GM19043 (cell line): ENCODE results near the gene RNF138.
"Not testable (repeated sequence)": the region's sequence is repeated elsewhere in the genome, so short reads cannot be mapped to it uniquely, and the experiment has no call there.

Experiments used
- ATAC-seq: cut with Tn5 transposase; IDR thresholded peaks from one replicate; pipeline ENCODE4 v1.9.1; 2021; ENCODE audit warnings: low read depth; ENCODE audit not compliant: unreplicated experiment

RNF138 gene

DNA sequence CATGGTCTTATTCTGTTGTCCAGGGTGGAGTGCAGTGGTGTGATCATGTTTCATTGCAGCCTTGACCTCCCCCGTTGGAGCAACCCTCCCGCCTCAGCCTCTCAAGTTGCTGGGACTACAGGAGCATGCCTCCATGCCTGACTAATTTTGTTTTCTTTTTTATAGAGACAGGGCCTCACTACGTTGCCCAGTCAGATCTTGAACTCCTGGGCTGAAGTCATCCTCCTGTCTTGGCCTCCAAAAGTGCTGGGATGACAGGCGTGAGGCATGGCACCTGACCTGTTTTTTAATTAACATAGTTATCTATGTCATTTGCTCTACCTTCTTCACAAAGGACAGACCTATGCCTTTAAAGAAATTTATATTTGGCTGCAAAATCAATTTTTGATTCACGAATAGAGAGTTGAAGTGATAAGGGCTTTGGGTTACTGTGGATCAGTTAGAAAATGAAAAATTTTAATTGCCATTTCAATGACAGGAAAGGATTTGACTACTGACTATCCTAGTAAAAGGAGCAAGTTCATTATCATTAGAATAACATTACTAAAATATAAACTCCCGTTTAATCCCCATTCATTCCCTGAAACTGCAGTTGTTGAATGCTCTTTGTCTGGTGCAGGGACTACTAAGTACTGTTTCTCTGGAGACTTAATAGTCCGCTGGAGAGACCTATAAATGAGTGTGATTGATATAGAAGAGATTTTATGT lies 3.7 kb downstream of the RNF138 start:
- no peak for ATAC-seq

DNA sequence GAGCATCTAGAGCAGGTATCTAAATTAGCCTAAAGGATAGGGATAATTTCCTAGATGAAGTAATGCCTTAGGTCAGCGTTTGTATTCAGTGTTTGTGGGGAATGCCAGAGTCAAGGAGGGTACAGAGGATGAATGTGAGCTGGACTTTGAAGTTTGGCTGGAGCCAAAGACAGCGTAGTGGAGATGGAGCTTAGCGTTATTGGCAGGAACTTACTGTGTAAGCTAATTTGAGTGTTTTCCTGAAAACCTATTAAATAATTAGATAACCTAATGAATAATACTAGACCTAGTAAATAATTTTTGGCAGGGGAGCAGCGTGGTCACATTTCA lies 4.2 kb downstream of the RNF138 start:
- ATAC-seq: no peak

DNA sequence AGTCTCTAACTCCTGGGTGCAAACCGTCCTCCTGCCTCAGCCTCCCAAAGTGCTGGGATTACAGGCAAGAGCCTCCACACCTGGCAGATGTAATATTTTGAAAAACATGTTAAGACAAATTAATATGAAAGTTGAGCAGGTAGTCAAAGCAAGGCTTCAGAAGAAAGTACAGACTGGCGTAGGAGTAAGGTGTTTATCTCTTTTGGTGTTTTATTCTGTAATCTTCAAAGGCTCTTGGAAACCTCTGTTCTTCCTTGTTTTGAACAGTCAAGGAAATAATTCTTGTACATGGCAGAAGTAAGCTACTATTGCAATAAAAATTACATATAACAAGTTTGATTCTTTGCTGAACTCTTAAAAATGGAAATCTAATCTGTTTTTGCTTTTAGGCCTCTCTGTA lies 5.3 kb downstream of the RNF138 start:
- no peak for ATAC-seq

DNA sequence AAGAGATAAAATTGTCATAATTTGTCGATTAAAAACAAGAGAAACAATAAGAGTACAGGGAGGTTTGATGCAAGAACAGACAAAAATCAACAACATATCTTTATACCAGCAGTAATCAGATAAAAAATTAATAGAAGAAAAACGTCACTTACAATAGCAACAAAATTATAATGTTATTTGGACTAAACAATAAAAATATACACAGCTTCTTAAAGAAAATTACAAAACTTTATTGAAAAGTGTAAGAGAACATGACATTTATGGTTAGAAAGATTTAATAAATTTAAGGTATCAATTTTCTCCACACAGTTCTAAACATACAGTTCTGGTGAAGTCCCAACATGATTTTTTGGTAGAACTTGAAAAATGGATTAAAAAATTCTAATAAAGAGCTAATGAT lies 12.8 kb downstream of the RNF138 start:
- ATAC-seq: no peak

DNA sequence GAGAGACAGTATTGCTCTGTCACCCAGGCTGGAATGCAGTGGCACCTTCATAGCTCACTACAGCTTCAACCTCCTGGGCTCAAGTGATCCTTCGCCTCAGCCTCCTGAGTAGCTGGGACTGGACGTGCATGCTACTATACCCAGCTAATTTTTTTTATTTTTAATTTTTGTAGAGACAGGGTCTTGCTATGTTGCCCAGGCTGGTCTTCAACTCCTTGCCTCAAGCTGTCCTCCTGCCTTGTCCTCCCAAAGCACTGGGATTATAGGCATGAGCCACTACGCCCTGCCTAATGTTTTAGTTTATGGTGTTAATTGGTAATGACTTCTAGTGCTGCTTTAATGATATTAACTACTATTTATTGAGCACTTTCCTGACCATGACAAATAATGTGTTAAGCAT lies 18.3 kb downstream of the RNF138 start:
- ATAC-seq: no peak

DNA sequence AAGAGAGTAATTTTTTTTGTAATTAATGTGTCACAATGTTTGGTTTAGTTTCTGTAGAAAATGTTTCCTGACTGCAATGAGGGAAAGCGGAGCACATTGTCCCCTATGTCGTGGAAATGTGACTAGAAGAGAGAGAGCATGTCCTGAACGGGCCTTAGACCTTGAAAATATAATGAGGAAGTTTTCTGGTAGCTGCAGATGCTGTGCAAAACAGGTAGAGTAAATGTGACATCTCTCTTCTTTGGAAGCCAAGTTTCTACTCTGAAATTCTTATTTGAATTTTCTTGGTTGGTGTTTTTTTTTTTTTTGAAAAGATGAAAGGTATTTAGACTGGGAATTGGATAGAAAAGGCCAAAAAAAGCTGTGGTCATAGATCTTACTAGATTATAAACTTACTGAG lies 20.0 kb downstream of the RNF138 start:
- no peak for ATAC-seq

DNA sequence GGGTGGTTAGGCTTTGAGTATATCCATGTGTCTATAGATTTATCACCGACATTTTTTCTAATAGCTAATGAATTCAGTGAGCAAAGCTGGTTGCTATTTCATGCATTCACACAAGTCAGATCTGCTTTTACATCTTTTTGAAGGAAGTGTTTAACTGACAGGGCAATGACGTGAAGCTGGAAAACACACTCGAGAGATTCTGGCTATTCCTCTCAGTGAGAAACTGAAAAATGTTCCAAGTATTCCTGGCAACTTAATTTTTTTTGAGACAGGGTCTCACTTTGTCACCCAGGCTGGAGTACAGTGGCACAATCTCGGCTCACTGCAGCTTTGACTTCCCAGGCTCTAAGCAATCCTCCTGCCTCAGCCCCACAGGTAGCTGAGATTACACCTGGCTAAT lies 21.2 kb downstream of the RNF138 start:
- ATAC-seq: no peak

DNA sequence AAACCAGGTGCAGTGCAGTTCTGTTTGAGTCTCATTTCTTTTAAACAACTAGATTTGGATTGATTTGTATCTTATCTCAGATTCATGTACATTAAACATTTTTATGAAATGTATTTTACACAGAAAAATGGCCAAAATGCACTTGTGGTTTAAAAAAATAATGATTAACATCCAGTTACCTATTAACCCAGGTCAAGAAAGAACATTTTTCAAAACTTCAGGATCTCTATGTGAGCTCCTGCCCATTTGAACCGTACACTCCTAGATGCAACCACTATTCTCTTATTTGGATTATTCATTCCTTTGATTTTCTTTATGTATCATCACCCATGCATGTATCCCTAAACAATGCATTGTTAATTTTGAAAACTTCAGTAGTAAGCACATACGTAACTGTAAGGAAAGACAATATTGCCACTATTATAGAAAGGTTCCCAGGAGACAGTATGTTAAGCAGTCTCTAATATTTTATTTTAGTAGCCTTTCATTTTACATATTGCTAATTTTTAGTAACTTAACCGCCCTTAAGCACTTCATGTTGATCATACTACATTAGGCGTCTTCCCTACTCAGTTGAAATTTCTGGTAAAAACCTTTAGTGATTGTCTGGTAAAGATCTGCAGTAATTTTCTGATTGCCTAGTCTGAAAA lies 22.7 kb downstream of the RNF138 start:
- no peak for ATAC-seq

DNA sequence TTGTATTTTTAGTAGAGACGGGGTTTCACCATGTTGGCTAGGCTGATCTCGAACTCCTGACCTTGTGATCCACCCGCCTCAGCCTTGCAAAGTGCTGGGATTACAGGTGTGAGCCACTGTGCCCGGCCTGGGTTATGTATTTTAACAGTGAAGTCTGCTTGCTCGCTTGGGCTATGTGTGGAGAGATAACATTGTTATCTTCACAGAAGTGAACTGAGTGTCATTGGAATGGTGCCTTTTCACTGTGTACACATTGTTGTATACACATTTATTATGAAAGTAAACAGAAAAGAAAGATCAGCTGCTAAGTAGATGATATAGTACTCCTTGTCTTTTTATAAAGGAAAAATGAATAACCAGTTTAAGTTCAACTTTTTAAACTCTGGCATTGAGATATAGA lies 30.4 kb downstream of the RNF138 start:
- no peak for ATAC-seq

DNA sequence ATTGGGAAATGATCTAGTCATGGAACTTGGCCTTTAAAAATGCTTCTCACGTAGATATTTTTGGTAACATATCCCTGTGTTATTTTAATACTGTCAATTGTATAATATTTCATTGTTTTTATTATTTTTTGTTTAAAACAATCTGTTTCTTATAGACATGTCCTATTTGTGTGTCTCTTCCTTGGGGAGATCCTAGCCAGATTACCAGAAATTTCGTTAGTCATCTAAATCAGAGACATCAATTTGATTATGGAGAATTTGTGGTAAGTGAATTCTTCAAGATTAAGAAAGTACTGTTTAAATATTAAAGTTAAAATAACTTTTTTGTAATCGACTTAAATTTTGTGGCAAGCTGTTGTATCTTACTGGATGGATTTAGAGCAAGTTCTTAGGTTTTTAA lies 34.9 kb downstream of the RNF138 start:
- ATAC-seq: no peak

DNA sequence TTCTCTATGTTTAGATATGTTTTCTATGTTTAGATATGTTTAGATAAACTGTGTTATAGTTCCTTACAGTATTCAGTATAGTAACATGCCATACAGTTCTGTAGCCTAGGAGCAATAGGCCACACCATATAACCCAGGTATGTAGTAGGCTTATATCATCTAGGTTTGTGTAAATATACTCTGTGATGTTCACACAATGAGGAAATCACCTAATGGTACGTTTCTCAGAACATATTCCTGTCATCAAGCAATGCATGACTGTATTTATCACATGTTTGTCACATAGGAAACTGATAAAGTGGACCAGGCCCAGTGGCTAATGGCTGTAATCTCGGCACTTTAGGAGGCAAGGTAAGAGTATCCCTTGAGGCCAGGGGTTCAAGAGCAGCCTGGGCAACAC lies 44.0 kb downstream of the RNF138 start:
- ATAC-seq: no peak

DNA sequence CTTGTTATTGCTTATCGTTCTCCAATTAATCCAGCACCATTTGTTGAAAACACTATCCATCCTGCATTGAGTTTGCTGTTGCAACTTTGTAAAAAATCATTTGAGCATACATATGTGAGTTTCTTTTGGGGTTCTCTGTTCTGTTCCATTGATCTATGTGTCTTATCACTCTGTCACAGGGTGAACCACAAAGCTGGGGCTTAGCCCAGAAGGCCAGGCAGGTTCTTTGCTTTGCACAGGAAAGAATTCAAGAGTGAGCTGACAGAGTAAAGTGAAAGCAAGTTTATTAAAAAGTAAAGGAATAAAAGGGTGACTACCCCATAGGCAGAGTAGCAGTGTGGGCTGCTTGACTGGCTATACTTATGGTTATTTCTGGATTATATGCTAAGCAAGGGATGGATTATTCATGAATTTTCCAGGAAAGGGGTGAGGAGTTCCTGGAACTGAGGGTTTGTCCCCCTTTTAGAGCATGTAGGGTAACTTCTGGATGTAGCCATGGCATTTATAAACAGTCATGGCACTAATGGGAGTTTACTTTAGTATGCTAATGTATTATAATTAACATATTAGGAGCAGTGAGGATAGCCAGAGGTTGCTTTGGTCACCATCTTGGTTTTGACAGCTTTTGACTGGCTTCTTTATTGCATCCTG lies 46.8 kb downstream of the RNF138 start:
- ATAC-seq: no peak

DNA sequence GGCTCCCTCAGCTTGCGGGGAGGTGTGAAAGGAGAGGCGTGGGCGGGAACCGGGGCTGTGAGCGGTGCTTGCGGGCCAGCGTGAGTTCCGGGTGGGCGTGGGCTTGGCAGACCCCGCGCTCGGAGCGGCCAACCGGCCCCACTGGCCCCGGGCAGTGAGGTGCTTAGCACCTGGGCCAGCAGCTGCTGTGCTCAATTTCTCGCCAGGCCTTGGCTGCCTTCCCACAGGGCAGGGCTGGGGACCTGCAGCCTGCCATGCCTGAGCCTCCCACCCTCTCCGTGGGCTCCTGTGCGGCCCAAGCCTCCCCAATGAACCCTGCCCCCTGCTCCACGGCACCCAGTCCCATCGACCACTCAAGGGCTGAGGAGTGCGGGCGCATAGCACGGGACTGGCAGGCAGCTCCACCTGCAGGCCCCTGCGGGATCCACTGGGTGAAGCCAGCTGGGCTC lies 48.2 kb downstream of the RNF138 start:
- ATAC-seq: no peak

DNA sequence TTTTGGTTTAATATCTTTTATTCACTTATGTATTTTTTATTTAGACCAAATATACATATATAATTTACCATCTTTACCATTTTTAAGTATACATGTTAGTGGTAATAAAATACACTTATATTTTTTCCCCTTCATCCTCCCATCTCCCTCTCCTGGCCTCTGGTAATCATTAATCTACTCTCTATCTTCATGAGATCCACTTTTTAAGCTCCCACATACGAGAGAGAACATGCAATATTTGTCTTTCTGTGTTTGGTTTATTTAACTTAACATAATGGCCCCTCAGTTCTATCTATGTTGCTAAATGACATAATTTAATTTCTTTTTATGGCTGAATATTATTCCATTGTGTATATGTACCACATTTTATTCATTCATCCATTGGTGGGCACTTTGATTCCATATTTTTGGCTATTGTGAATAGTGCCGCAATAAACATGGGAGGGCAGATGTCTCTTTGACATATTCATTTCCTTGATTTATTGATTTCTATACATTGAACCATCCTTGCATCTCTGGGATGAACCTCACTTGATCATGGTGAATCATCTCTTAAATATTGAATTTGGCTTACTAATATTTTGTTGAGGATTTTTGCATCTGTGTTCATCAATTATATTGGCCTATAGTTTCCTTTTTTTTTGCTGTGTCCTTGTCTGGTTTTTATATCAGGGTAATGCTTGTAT lies 56.7 kb downstream of the RNF138 start:
- ATAC-seq: no peak

DNA sequence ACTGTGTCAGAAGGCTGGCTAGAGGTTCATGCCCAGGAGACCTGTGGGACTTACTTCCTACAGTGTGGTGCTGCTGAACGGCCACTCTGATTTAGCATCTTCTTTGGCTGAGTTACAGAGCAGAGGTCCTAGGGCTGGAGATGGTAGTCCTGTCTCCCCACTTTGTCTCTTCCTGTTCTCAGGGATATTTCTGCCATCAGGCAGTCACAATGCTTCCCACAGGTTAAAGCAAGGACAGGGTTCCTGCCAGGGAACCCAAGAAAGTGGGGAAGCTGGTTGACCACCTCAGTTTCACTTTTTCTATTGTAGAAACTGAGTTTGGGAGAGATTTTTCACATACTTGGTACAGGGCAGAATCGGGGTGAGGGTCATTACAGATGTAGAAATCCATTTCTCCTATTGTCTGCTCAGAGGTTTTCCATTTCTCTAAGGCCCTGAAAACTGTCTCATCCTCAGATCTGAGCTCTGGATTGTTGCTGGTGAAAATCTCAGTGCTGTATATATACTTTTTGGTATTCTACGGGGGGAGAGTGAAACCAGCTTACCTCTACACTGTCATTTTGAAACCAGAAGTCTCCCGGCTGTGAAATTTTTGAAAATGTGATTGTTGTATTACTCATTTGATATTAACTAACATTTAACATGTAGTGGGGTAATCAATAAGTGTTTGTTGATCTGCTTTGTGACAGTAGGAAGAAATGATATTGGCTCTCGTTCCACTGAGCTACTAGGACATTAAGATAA lies 61.2 kb downstream of the RNF138 start:
- ATAC-seq: peak; percentile 75

DNA sequence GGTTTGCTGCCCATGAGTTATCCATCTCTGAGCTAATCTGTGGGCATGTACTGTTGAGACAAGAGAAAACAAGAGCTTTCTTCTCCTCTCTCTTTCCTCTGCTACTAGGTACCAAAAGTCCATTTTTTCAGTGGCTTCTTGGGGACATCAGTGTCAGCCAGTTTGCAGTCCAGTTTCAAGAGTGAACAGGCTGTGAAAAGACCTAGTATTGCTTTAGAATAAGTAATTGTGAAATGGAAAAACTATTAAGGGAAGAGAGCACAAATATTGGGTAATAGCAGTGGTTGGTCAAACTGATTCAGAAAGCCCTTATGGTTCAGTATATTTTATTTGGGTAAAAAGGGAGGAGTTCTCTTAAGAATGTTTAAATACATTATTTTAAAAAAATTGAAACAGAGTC lies 65.2 kb downstream of the RNF138 start:
- ATAC-seq: no peak

DNA sequence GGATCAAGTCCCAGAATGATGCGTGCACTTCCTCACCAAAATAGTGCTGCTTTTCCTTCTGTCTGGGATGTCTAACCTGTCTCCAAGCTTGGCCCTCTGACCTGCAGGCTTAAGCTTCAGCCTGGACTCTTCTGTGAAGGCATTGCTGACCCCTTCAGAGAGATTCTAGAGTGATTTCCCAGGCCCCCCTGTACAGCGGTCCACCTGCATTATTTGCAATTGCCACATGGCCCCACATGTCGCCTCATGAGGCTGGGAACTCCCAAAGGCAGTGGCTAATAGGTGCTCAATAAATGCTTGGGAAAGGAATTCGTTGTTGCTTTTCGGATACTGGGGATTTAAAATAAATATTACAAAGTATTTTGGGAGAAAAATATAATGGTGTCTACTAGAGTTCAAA lies 65.9 kb downstream of the RNF138 start:
- ATAC-seq: no peak

DNA sequence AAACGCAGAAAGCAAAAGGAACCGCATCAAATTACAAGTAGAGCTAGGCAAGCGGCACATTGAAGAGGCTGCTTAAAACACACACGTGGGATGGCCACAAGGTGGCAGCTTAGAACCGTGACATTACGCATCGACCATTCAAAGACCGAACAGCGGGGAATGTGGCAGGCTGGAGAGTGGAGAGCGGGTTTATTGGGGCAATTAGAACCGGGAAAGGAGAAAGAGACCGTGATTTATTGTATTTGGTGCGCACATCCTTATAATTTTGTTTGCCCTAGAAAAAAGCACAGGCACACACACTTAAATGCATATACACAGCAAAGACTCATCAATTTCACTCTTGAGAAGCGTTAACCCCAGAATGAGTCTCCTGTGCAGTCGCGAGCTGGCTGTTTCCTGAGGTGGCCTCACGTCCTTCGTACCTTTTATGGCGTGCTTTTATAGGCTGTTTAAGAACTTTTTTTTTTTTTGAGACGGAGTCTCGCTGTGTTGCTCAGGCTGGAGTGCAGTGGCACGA lies 66.5 kb downstream of the RNF138 start:
- peak; percentile 95 for ATAC-seq

DNA sequence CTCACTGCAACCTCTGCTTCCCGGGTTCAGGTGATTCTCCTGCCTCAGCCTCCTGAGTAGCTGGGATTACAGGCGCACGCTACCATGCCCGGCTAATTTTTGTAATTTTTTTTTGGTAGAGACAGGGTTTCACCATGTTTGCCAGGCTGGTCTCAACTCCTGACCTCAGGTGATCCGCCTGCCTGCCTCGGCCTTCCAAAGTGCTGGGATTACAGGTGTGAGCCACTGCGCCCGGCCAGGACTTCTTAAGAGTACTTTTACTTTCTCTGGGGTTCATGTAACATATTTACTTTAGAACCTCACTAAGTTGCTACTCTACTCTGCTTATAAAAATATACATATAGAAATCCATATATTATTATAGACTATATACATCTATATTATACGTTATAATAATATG lies 67.0 kb downstream of the RNF138 start:
- not testable (repeated sequence) for ATAC-seq

DNA sequence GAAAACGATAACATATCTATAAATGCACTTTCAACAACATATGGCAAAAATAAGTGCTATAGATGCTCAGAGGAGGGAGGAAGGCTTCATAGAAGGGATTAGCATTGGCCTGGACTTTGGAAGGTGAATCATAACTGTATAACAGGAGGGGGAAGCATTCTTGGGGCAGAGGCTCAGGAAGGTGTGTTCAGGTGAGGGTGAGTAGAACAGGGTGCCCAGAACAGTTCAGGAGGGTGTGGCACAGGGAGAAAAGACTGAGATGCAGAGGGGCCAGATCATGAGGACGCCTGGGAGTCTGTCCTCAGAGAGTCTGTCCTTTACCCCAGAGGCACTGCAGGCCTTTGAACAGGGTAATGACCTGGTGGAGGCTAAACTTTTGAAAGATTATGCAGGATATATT lies 68.9 kb downstream of the RNF138 start:
- no peak for ATAC-seq
